K562 (cell line): ENCODE measurements around the gene AKAP7. TPM values are rescaled to one million over a fixed set of nuclear protein-coding genes. Genes with fewer than 3 reads are reported as not detected.

Experiments
- ATAC-seq: fragments of 200-7000 bp; cut with Tn5 transposase; 3 replicates; pipeline ENCODE4 v1.9.1; 2020; ENCODE audit warnings: moderate library complexity
- BruUV-seq: library from RNA; stranded (reverse); fragments of 400-500 nt; replicated peaks from 2 replicates; lab custom pipeline; 2021; lab: Mats Ljungman, UMichigan
- CTCF ChIA-PET: fragments of 300-600 bp; formaldehyde crosslinking; extraction: SDS; loops from one replicate; lab custom pipeline; 2021; ENCODE audit warnings: low intra/inter-chr PET ratio; lab: Yijun Ruan, JAX
- POLR2A ChIA-PET: fragments of 300-600, 350-650 bp; sonication (Branson Sonifier 250); formaldehyde crosslinking; extraction: SDS; loops from one replicate; lab custom pipeline; 2021; ENCODE audit warnings: antibody characterized with exemption, inconsistent platforms; lab: Yijun Ruan, JAX
- DNase-seq, 4 experiments: peaks; one replicate each; pipeline versions ENCODE4 v3.0.0 to v3.0.0-alpha.2; 2011 to 2018; ENCODE audit warnings: low spot score in 3 of 4, mixed read lengths in 3 of 4; ENCODE audit errors: extremely low read depth in 1 of 4
- FAIRE-seq: peaks from 2 replicates; lab custom pipeline; 2011; peaks lifted over from hg19 to GRCh38; lab: Jason Lieb, UNC
- H2AFZ ChIP-seq: 2 replicates; pipeline ENCODE4 v1.6.0; 2011; ENCODE audit warnings: low read depth, low read length, control low read depth, inconsistent platforms
- H3K27ac ChIP-seq: fragments of 200-600 bp; 3 replicates; pipeline ENCODE4 v1.8.0; 2011; ENCODE audit warnings: low read depth, mild to moderate bottlenecking, control low read depth, inconsistent platforms, low read length, moderate library complexity, mixed read lengths; ENCODE audit errors: extremely low read depth
- H3K27me3 ChIP-seq, 2 experiments: fragments of 300-600 bp in 1 of 2; 2 replicates in 1 of 2; 3 replicates in 1 of 2; pipeline versions ENCODE4 v1.6.0 to v1.8.0; 2011; ENCODE audit warnings: inconsistent platforms in 2 of 2, low read length in 2 of 2, mild to moderate bottlenecking in 1 of 2, mixed read lengths in 1 of 2, moderate library complexity in 1 of 2; ENCODE audit not compliant: control insufficient read depth in 2 of 2, insufficient read depth in 2 of 2
- H3K36me3 ChIP-seq: fragments of 300-600 bp; 3 replicates; pipeline ENCODE4 v1.8.0; 2011; ENCODE audit warnings: mild to moderate bottlenecking, low read length, inconsistent platforms; ENCODE audit not compliant: control insufficient read depth, insufficient read depth
- H3K4me1 ChIP-seq, 2 experiments: fragments of 200-600 bp in 1 of 2; replicated peaks in 1 of 2; 2 replicates in 1 of 2; 3 replicates in 1 of 2; pipeline versions ENCODE4 v1.5.1 to v1.8.0; 2011; ENCODE audit warnings: inconsistent platforms in 2 of 2, low read length in 2 of 2, mild to moderate bottlenecking in 1 of 2, mixed read lengths in 1 of 2, moderate library complexity in 1 of 2; ENCODE audit not compliant: control insufficient read depth in 2 of 2, insufficient read depth in 2 of 2
- H3K4me2 ChIP-seq: 2 replicates; pipeline ENCODE4 v1.6.1; 2011; ENCODE audit warnings: low read length, control low read depth, inconsistent platforms, mixed read lengths; ENCODE audit not compliant: insufficient read depth
- H3K4me3 ChIP-seq: fragments of 200-600 bp; sonication (generic), shearing (Covaris generic); 2 replicates; pipeline ENCODE4 v1.5.1; 2016; ENCODE audit warnings: control low read depth, inconsistent platforms
- H3K79me2 ChIP-seq: fragments of 200-600 bp; 3 replicates; pipeline ENCODE4 v1.8.0; 2011; ENCODE audit warnings: low read length, inconsistent platforms; ENCODE audit not compliant: control insufficient read depth, insufficient read depth
- H3K9ac ChIP-seq, 2 experiments: 2 replicates each; pipeline versions ENCODE4 v1.6.0 to v1.6.1; 2011; ENCODE audit warnings: low read depth in 2 of 2, low read length in 2 of 2, control low read depth in 1 of 2, inconsistent platforms in 1 of 2, mild to moderate bottlenecking in 1 of 2, mixed read lengths in 1 of 2; ENCODE audit not compliant: insufficient read depth in 1 of 2
- H3K9me1 ChIP-seq: one replicate; pipeline ENCODE4 v1.6.0; 2011; ENCODE audit warnings: inconsistent platforms, mild to moderate bottlenecking, low read length, moderate library complexity; ENCODE audit not compliant: control insufficient read depth, insufficient read depth
- H3K9me3 ChIP-seq: replicated peaks from 2 replicates; pipeline ENCODE4 v1.5.1; 2011; ENCODE audit warnings: low read depth, low read length, inconsistent platforms; ENCODE audit not compliant: control insufficient read depth, insufficient read depth
- H4K20me1 ChIP-seq: replicated peaks from 2 replicates; pipeline ENCODE4 v1.6.1; 2011; ENCODE audit warnings: low read length, inconsistent platforms, mixed read lengths; ENCODE audit not compliant: control insufficient read depth, insufficient read depth
- C11orf30 ChIP-seq: fragments of 450-650 bp; IDR thresholded peaks from 2 replicates; pipeline ENCODE4 v1.6.1; 2016; ENCODE audit warnings: low read depth, mild to moderate bottlenecking
- CCAR2 ChIP-seq: fragments of 200-400 bp; formaldehyde crosslinking; IDR thresholded peaks from 2 replicates; pipeline ENCODE4 v1.6.1; 2017; ENCODE audit warnings: mild to moderate bottlenecking, low read depth, low read length
- ESRRA ChIP-seq: fragments of 450-650 bp; IDR thresholded peaks from 2 replicates; pipeline ENCODE4 v1.6.1; 2014; ENCODE audit warnings: low read depth, mild to moderate bottlenecking, moderate library complexity, borderline replicate concordance
- ETS2 ChIP-seq: IDR thresholded peaks from 2 replicates; pipeline ENCODE4 v1.6.1; 2016; ENCODE audit warnings: borderline replicate concordance, missing genetic modification characterization, mild to moderate bottlenecking, moderate library complexity, missing compliant biosample characterization; ENCODE audit not compliant: poor library complexity, severe bottlenecking
- KDM4B ChIP-seq, 2 experiments: fragments of 450-650 bp in 1 of 2; sonication (generic) in 1 of 2; IDR thresholded peaks; 2 replicates each; pipeline ENCODE4 v1.6.1; 2016 to 2017; ENCODE audit warnings: borderline replicate concordance in 2 of 2, antibody characterized with exemption in 1 of 2, low read depth in 1 of 2, mild to moderate bottlenecking in 1 of 2
- KHSRP ChIP-seq: fragments of 450-650 bp; IDR thresholded peaks from 2 replicates; pipeline ENCODE4 v1.6.1; 2017
- MEF2D ChIP-seq: conservative IDR thresholded peaks from 2 replicates; pipeline ENCODE4 v1.6.1; 2016; ENCODE audit warnings: low read depth, missing genetic modification characterization, missing compliant biosample characterization
- SAFB ChIP-seq: fragments of 200-400 bp; formaldehyde crosslinking; IDR thresholded peaks from 2 replicates; pipeline ENCODE4 v1.6.1; 2017; ENCODE audit warnings: low read depth, low read length, borderline replicate concordance
- SUPT5H ChIP-seq: fragments of 450-650 bp; IDR thresholded peaks from 2 replicates; pipeline ENCODE4 v1.6.1; 2016
- THRB ChIP-seq: fragments of 450-650 bp; formaldehyde crosslinking; conservative IDR thresholded peaks from 2 replicates; pipeline ENCODE4 v1.4.0; 2022; ENCODE audit warnings: mild to moderate bottlenecking, missing genetic modification characterization
- TOE1 ChIP-seq, 2 experiments: fragments of 450-650 bp in 1 of 2; sonication (generic) in 1 of 2; formaldehyde crosslinking in 1 of 2; IDR thresholded peaks; 2 replicates each; pipeline versions ENCODE4 v1.7.1 to v1.8.0; 2016 to 2022; ENCODE audit warnings: borderline replicate concordance in 2 of 2, mild to moderate bottlenecking in 2 of 2, antibody characterized with exemption in 1 of 2, inconsistent platforms in 1 of 2, low read depth in 1 of 2, missing genetic modification reagents in 1 of 2, moderate library complexity in 1 of 2
- TSC22D4 ChIP-seq: fragments of 450-650 bp; IDR thresholded peaks from 2 replicates; pipeline ENCODE4 v1.6.1; 2016; ENCODE audit warnings: missing genetic modification characterization, missing biosample characterization, control low read depth
- ZBTB1 ChIP-seq: sonication (generic); formaldehyde crosslinking; IDR thresholded peaks from 2 replicates; pipeline ENCODE4 v1.8.1; 2023; ENCODE audit warnings: missing genetic modification reagents, low read depth, mild to moderate bottlenecking, borderline replicate concordance
- ZNF316 ChIP-seq: fragments of 450-650 bp; IDR thresholded peaks from 2 replicates; pipeline ENCODE4 v1.6.1; 2016
- ZNF395 ChIP-seq: fragments of 200-800 bp; sonication (Bioruptor generic); IDR thresholded peaks from 2 replicates; pipeline ENCODE4 v1.6.1; 2017; ENCODE audit warnings: missing genetic modification characterization, missing compliant biosample characterization
- WGBS: fragments of 100-300 bp; shearing (Covaris generic); methylation state at CpG from one replicate; pipeline ENCODE4 v1.1.6; 2016; ENCODE audit warnings: low coverage, mixed read lengths; ENCODE audit not compliant: insufficient coverage; ENCODE audit errors: missing lambda C conversion rate; 5-methylcytosine and 5-hydroxymethylcytosine counted together
- in situ Hi-C: fragments of 300-500 bp; cut with MboI; formaldehyde crosslinking; loops from 4 replicates; pipeline ENCODE4 v1.15.0; 2018; ENCODE audit warnings: inconsistent platforms, mixed read lengths
- intact Hi-C: fragments of 100-400 bp; cut with micrococcal nuclease; formaldehyde crosslinking; loops from 2 replicates; pipeline ENCODE4 v1.14.2; 2022
- polyA plus RNA-seq, 8 experiments: library from polyadenylated mRNA; depleted of rRNA in 4 of 8; stranded (reverse) in 5 of 8; unstranded in 3 of 8; fragments of >200 nt; fragmentation: Nextera tagmentation in 2 of 8; fragmentation: Illumina TruSeq in 1 of 8; extraction: Ambion mirVana in 2 of 8; extraction: Trizol in 1 of 8; gene quantifications; 2 replicates each; pipeline versions ENCODE4 v1.2.1 to v1.2.3, GENCODE V29; 2011 to 2014; ENCODE audit warnings: inconsistent platforms in 1 of 8, missing spikeins in 1 of 8
- total RNA-seq, 7 experiments: library from RNA; depleted of rRNA in 6 of 7; stranded (reverse); fragments of >200 nt in 6 of 7; fragmentation: Illumina TruSeq in 2 of 7; extraction: Trizol in 2 of 7; gene quantifications; 2 replicates each; pipeline versions ENCODE4 v1.2.1 to v1.2.3, GENCODE V29; 2011 to 2021; ENCODE audit warnings: low replicate concordance in 1 of 7

AKAP7 gene
- total and polyA plus RNA-seq, 9 of the 15 experiments (the other 6 are each of a cell fraction or from before 2014, with no cell fraction given): 0.82 to 2.6 (median 1.6) TPM

GRCh38 chr6:131314838-131315237, 179.6 kb downstream of the AKAP7 start:
- ATAC-seq: no peak
- Histone ChIP-seq H3K9me3 (no peaks in the 10 kb centered on the region), H3K4me2 (no peak overlapping the region), H2AFZ (no peak overlapping the region), H4K20me1 (no peaks in the 10 kb centered on the region), H3K79me2 (no peaks in the 10 kb centered on the region), H3K4me3 (no peak overlapping the region), H3K9me1 (no peaks in the 10 kb centered on the region), H3K27me3 (no peaks in the 10 kb centered on the region), H3K9ac (no peak overlapping the region), H3K4me1 (no peaks in the 10 kb centered on the region), H3K27ac (no peak overlapping the region), H3K36me3 (no peaks in the 10 kb centered on the region)
- no peak for TF ChIP-seq TSC22D4 (tag)
- TF ChIP-seq C11orf30: 0 out of 2 replicates have a peak, but pooled peaks have one; percentile 16
- peak; percentile 51; the same call in 1 of the 2 replicates for TF ChIP-seq ZNF316
- no peak for TF ChIP-seq KHSRP
- TF ChIP-seq THRB (CRISPR knock-in tag): no peak
- POLR2A ChIA-PET: no interaction called here
- DNase-seq: no peak
- intact Hi-C loops: no loop called here
- no TSS peak for BruUV-seq
- in situ Hi-C loops: no loop called here
- CTCF ChIA-PET: no interaction called here
- FAIRE-seq: no peak
- WGBS: 0% methylated on average over 2 of the region's 2 CpGs

GRCh38 chr6:131316654-131317053, 181.4 kb downstream of the AKAP7 start:
- FAIRE-seq: no peak
- TF ChIP-seq TOE1 (IDR thresholded peaks at IDR 0.05; ENCODE audit: borderline replicate concordance) (no peak), TOE1 (CRISPR knock-in tag; IDR thresholded peaks at IDR 0.05; ENCODE audit: borderline replicate concordance, low read depth) (no peak), ZBTB1 (CRISPR knock-in tag) (no peak), MEF2D (tag) (no peak), ZNF395 (CRISPR knock-in tag) (no peak), SUPT5H (no peak), SAFB (no peak), ETS2 (tag) (no peak), KDM4B (IDR thresholded peaks at IDR 0.05; ENCODE audit: borderline replicate concordance in 2 of 2, low read depth in 1 of 2) (no peak), CCAR2 (no peak), ESRRA (no peak)

More at GRCh38 chr6:131316654-131317053, 181.4 kb downstream of the AKAP7 start:
- Histone ChIP-seq H3K4me3 (no peak overlapping the region), H3K79me2 (no peaks in the 10 kb centered on the region), H3K9me3 (no peaks in the 10 kb centered on the region), H4K20me1 (no peaks in the 10 kb centered on the region), H3K27ac (no peak overlapping the region), H3K9ac (no peak overlapping the region), H3K4me2 (no peak overlapping the region), H3K4me1 (no peaks in the 10 kb centered on the region), H2AFZ (no peak overlapping the region), H3K36me3 (no peaks in the 10 kb centered on the region), H3K9me1 (no peaks in the 10 kb centered on the region), H3K27me3 (no peaks in the 10 kb centered on the region)
- CTCF ChIA-PET: no interaction called here
- BruUV-seq: no TSS peak
- in situ Hi-C loops: no loop called here
- 0% methylated on average over 1 of the region's 1 CpG for WGBS
- DNase-seq: no peak
- POLR2A ChIA-PET: no interaction called here
- no peak for ATAC-seq
- intact Hi-C loops: no loop called here
